Epithelial cell of esophagus (primary cell): ENCODE measurements around the gene MBD3L5.
"Not testable (repeated sequence)": the region's sequence is repeated elsewhere in the genome, so short reads cannot be mapped to it uniquely, and the experiment has no call there.

Experiments
- DNase-seq: peaks from one replicate; pipeline ENCODE4 v3.0.0; 2010; ENCODE audit warnings: low read depth
- H3K4me3 ChIP-seq: 2 replicates; pipeline ENCODE4 v1.5.1; 2011; ENCODE audit warnings: mild to moderate bottlenecking, low read length, control low read depth
- CTCF ChIP-seq: IDR thresholded peaks from 2 replicates; pipeline ENCODE4 v1.5.1; 2011; ENCODE audit warnings: low read depth, mild to moderate bottlenecking, low read length, control low read depth, inconsistent platforms; ENCODE audit not compliant: insufficient read depth; ENCODE audit errors: missing control alignments

The MBD3L5 gene

GRCh38 chr19:7030278-7030677 lies at the start of gene MBD3L5:
TSS of gene MBD3L5 (plus strand) at chr19:7030578. CDS start at chr19:7030612, 34 bp downstream.
- not testable (repeated sequence) for H3K4me3 ChIP-seq, DNase-seq

- DNase-seq: no peak
- no peak overlapping the region for H3K4me3 ChIP-seq
- TF ChIP-seq CTCF: no peak
These were observed 46.9 kb upstream of the MBD3L5 start for GRCh38 chr19:6983448-6983847.

GRCh38 chr19:6987850-6988249 lies 42.5 kb upstream of the MBD3L5 start:
- TF ChIP-seq CTCF: no peak

GRCh38 chr19:6988257-6988656 lies 42.1 kb upstream of the MBD3L5 start:
- H3K4me3 ChIP-seq: no peak overlapping the region
- TF ChIP-seq CTCF: no peak
- no peak for DNase-seq

More at GRCh38 chr19:6987850-6988249, 42.5 kb upstream of the MBD3L5 start:
- DNase-seq: no peak
- no peak overlapping the region for H3K4me3 ChIP-seq

- H3K4me3 ChIP-seq: no peak overlapping the region
These were observed 35.3 kb upstream of the MBD3L5 start for GRCh38 chr19:6995054-6995453.

GRCh38 chr19:6996810-6997209 lies 33.6 kb upstream of the MBD3L5 start:
- no peak for TF ChIP-seq CTCF
- H3K4me3 ChIP-seq: no peak overlapping the region
- no peak for DNase-seq

More at GRCh38 chr19:6995054-6995453, 35.3 kb upstream of the MBD3L5 start:
- no peak for TF ChIP-seq CTCF
- no peak for DNase-seq

- H3K4me3 ChIP-seq: no peak overlapping the region
- TF ChIP-seq CTCF: no peak
- peak; percentile 18 for DNase-seq
These were observed 32.5 kb upstream of the MBD3L5 start for GRCh38 chr19:6997679-6998445.
